Nephron progenitor cell (in vitro differentiated cells): ENCODE results near the gene FGFRL1.

ENCODE experiments used
- DNase-seq: peaks from one replicate; pipeline ENCODE4 v3.0.0; 2021
- H3K27ac Mint-ChIP-seq: 2 replicates; pipeline ENCODE4 v1.8.0; 2021; ENCODE audit warnings: mild to moderate bottlenecking, moderate library complexity, mixed read lengths
- H3K27me3 Mint-ChIP-seq: 2 replicates; pipeline ENCODE4 v1.8.0; 2021; ENCODE audit warnings: mild to moderate bottlenecking, low read depth, mixed read lengths; ENCODE audit not compliant: poor library complexity
- H3K36me3 Mint-ChIP-seq: 2 replicates; pipeline ENCODE4 v1.8.0; 2021; ENCODE audit warnings: low read depth, mixed read lengths
- H3K4me1 Mint-ChIP-seq: 2 replicates; pipeline ENCODE4 v1.8.0; 2021; ENCODE audit warnings: mixed read lengths
- H3K4me3 Mint-ChIP-seq: 2 replicates; pipeline ENCODE4 v1.8.0; 2021; ENCODE audit warnings: mild to moderate bottlenecking, moderate library complexity, mixed read lengths
- H3K9me3 Mint-ChIP-seq: 2 replicates; pipeline ENCODE4 v1.8.0; 2021; ENCODE audit warnings: mild to moderate bottlenecking, moderate library complexity, mixed read lengths
- TF ChIP-seq, protein P1 (sequence below): fragments of 200-600 bp; sonication (generic); IDR thresholded peaks from 2 replicates; pipeline ENCODE4 v1.5.0; 2021; ENCODE audit warnings: antibody characterized with exemption

FGFRL1 gene

DNA sequence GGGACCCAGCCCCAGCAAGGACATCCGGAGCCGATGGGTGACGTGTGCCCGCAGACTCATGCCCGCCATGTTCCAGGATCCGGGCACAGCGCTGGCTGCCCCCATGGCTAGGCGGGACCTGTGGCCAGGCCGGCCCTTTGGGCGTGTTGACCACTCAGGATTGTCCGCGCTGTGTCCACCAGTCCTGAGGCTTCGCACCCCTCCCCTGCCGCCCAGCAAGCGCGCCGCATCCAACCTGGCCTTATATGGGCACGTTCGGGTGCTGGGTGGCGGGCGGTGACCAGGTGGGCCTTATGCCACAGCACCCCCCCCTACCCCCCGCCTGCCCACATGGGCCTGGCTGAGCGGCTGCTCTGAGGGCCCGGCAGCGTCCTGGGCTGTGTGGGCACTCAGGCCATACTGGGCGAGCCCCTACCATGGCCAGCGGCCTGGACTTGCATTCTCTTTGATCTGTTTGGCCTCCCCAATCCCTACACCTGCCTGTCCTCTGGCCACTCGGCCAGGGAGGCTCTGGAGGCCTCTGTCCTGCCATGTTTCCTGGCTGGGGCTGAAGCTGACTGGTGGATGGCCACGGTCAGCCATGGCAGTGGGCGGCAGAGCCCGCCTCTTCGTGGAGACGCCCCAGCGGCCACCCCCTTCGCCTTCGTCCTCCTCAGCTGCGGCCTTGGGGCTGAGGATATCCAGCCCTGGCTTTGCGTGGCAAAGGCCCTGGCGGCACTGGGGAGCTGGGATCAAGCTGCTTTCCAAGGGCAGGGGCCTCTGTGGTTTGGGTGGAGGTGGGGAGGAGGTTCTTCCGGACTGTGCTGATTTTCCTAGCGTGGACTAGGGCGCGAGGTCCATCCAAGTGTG is 2.0 kb downstream of the FGFRL1 start:
- H3K36me3 Mint-ChIP-seq = peaks cover 6% of the 10 kb centered on the region
- H3K4me1 Mint-ChIP-seq = peaks cover 42% of the 10 kb centered on the region
- TF ChIP-seq, protein P1, sequence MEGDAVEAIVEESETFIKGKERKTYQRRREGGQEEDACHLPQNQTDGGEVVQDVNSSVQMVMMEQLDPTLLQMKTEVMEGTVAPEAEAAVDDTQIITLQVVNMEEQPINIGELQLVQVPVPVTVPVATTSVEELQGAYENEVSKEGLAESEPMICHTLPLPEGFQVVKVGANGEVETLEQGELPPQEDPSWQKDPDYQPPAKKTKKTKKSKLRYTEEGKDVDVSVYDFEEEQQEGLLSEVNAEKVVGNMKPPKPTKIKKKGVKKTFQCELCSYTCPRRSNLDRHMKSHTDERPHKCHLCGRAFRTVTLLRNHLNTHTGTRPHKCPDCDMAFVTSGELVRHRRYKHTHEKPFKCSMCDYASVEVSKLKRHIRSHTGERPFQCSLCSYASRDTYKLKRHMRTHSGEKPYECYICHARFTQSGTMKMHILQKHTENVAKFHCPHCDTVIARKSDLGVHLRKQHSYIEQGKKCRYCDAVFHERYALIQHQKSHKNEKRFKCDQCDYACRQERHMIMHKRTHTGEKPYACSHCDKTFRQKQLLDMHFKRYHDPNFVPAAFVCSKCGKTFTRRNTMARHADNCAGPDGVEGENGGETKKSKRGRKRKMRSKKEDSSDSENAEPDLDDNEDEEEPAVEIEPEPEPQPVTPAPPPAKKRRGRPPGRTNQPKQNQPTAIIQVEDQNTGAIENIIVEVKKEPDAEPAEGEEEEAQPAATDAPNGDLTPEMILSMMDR = no peak
- DNase-seq = no peak
- H3K9me3 Mint-ChIP-seq = peaks cover 3% of the 10 kb centered on the region
- H3K27ac Mint-ChIP-seq = peak overlapping the region; percentile 80
- peak overlapping the region; percentile 72 for H3K4me3 Mint-ChIP-seq
- H3K27me3 Mint-ChIP-seq = peaks cover 17% of the 10 kb centered on the region

DNA sequence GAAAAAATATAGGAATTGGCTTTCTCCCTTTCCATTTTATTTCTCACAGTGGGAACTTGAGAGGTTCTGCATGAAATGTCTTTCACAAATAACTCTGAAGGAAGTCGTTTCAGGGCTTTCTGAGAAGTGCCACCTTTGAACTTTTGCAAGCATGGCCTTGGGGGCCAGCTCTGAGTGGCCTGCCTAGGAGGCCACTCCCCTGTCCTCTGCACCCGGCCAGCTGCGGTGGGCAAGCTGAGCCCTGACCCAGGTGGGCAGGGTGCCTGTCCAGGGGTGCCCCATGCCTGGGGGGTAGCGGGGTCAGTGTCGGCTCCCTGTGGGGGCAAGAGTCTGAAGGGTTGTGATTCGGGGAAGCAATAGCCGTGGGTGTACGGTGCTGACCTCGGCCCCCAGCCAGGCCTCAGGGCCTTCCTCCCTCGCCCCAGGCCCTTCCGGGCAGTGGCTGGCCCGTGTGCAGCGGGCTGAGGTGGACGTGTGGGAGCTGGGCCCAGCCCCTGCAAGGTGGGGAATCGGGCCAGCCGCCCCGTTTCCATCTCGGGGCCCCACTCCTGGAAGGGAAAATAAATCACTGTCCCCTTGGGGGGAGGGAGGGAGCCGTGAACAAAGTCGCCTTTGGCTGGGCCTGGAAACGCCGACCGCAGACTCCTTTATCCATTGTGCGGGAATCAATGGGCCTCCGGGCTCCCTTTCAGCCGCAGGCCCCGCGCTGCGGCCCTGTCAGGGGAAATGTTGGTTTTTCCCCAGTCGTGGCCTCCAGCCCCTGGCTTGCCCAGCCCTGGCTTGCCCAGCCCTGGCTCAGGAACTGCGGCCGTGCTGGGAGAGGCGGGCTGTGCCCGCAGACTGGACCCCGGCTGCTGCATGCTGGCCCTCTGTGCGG is 3.1 kb downstream of the FGFRL1 start:
- peaks cover 46% of the 10 kb centered on the region for H3K4me1 Mint-ChIP-seq
- peak overlapping the region; percentile 72 for H3K4me3 Mint-ChIP-seq
- H3K27ac Mint-ChIP-seq = peak overlapping the region; percentile 80
- peak; percentile 40 for DNase-seq
- H3K36me3 Mint-ChIP-seq = peaks cover 6% of the 10 kb centered on the region
- H3K27me3 Mint-ChIP-seq = peaks cover 8% of the 10 kb centered on the region
- no peaks in the 10 kb centered on the region for H3K9me3 Mint-ChIP-seq
- TF ChIP-seq, protein P1 = no peak

DNA sequence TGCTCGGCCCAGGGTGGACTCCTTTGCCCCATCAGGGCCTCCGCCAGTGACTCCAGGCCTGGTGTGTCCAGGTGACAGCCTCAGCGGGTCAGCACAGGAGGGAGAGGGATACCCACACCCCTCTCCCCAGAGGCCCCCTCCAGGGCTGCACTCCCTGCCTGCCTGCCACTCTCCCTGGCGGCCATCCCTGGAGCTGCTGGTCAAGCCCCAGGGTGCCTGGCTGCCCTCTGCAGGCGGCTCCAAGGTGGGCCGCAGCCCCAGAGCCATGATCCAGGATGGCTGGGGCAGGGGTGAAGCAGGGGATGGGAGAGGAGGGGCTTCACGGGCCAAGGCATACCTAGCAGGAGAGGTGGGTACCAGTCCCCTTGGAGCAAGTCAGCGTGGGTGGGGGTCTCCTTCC is 3.8 kb downstream of the FGFRL1 start:
- H3K27ac Mint-ChIP-seq = no peak overlapping the region
- H3K9me3 Mint-ChIP-seq = no peaks in the 10 kb centered on the region
- TF ChIP-seq, protein P1 = peak; percentile 8
- H3K36me3 Mint-ChIP-seq = peaks cover 6% of the 10 kb centered on the region
- H3K4me1 Mint-ChIP-seq = peaks cover 52% of the 10 kb centered on the region
- peaks cover 7% of the 10 kb centered on the region for H3K27me3 Mint-ChIP-seq
- no peak overlapping the region for H3K4me3 Mint-ChIP-seq
- DNase-seq = peak; percentile 38

DNA sequence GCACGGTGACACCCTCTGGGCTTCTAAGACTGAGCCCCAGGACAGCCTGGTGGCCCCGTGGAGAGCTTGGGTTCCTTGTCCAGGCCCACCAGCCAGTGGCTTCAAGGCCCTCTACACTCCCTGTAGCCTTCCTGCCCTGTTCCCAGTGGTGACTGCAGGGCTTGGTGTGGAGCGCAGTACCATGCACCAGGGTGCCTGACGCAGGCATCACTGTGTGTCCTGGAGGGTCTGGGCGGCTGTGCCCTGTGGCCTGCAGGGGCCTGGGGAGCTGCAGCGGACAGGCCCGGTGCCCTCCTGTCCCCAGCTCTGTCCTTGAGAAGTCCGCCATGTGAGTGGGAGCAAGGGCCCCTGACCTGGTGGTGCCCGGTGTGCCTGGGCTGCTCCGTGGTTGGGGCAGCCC is 4.3 kb downstream of the FGFRL1 start:
- TF ChIP-seq, protein P1 = no peak
- no peak for DNase-seq
- H3K27me3 Mint-ChIP-seq = peaks cover 1% of the 10 kb centered on the region
- H3K4me1 Mint-ChIP-seq = peaks cover 47% of the 10 kb centered on the region
- peaks cover 6% of the 10 kb centered on the region for H3K36me3 Mint-ChIP-seq
- H3K4me3 Mint-ChIP-seq = no peak overlapping the region
- H3K27ac Mint-ChIP-seq = no peak overlapping the region
- no peaks in the 10 kb centered on the region for H3K9me3 Mint-ChIP-seq

DNA sequence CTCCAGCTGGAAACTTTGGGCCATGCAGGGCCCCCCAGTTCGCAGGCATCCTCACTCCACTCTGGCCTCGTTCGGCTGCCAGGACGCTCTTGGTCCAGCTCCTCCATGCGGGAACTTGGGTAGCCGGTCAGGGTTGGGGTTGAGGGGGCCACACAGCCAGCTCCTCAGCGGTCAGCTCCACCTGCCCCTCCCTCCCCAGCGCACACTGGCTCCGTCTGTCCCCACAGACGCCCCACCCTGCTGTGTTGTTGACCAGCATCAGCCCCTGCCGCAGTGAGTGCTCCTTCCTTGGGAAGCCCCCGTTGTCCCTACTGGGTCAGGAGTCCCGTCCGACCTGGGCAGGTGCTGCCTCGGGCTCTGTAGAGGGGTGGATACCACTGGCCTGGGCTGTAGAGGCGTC is 5.8 kb downstream of the FGFRL1 start:
- Mint-ChIP-seq H3K4me3 (no peak overlapping the region), H3K27ac (no peak overlapping the region), H3K4me1 (peaks cover 54% of the 10 kb centered on the region)

More for the DNA sequence above, 5.8 kb downstream of the FGFRL1 start:
- Mint-ChIP-seq H3K9me3 (no peaks in the 10 kb centered on the region), H3K36me3 (peaks cover 6% of the 10 kb centered on the region), H3K27me3 (no peaks in the 10 kb centered on the region)
- TF ChIP-seq, protein P1 = no peak
- no peak for DNase-seq
